H7 (cell line): ENCODE measurements around the gene CDH15. TPM values are rescaled to one million over a fixed set of nuclear protein-coding genes. Genes with fewer than 3 reads are reported as not detected.
"Not testable (repeated sequence)": the region's sequence is repeated elsewhere in the genome, so short reads cannot be mapped to it uniquely, and the experiment has no call there.

ENCODE experiments used
- DNase-seq: peaks from one replicate; pipeline ENCODE4 v3.0.0; 2012
- H3K27me3 ChIP-seq: 2 replicates; pipeline ENCODE4 v1.6.0; 2011; ENCODE audit warnings: mild to moderate bottlenecking, low read length; ENCODE audit not compliant: control insufficient read depth, insufficient read depth
- H3K36me3 ChIP-seq: replicated peaks from 2 replicates; pipeline ENCODE4 v1.5.1; 2011; ENCODE audit warnings: low read length; ENCODE audit not compliant: control insufficient read depth, insufficient read depth
- H3K4me3 ChIP-seq: 2 replicates; pipeline ENCODE4 v1.5.1; 2011; ENCODE audit warnings: low read depth, mild to moderate bottlenecking, control low read depth, low read length, moderate library complexity; ENCODE audit not compliant: insufficient read depth
- total RNA-seq: library from RNA; depleted of rRNA; stranded (reverse); fragments of >200 nt; shearing (Covaris generic); gene quantifications from 2 replicates; pipeline ENCODE4 v1.2.3, GENCODE V29; 2014

CDH15 gene
- total RNA-seq, 1 experiment from 2014 or later, result 0.10 TPM

DNA sequence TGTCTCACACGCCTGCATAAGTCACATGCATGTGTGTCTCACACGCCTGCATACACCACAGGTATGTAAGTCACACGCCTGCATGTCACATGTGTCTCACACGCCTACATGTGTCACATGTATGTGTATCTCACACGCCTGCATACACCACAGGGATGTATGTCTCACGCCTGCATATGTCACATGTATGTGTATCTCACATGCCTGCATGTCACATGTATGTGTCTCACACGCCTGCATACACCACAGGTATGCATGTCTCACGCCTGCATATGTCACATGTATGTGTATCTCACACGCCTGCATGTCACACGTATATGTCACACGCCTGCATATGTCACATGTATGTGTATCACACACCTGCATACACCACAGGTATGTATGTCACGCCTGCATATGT, 13.8 kb upstream of the CDH15 start:
- DNase-seq, result no peak
- H3K36me3 ChIP-seq, result no peaks in the 10 kb centered on the region
- H3K4me3 ChIP-seq, result no peak overlapping the region
- no peaks in the 10 kb centered on the region for H3K27me3 ChIP-seq

DNA sequence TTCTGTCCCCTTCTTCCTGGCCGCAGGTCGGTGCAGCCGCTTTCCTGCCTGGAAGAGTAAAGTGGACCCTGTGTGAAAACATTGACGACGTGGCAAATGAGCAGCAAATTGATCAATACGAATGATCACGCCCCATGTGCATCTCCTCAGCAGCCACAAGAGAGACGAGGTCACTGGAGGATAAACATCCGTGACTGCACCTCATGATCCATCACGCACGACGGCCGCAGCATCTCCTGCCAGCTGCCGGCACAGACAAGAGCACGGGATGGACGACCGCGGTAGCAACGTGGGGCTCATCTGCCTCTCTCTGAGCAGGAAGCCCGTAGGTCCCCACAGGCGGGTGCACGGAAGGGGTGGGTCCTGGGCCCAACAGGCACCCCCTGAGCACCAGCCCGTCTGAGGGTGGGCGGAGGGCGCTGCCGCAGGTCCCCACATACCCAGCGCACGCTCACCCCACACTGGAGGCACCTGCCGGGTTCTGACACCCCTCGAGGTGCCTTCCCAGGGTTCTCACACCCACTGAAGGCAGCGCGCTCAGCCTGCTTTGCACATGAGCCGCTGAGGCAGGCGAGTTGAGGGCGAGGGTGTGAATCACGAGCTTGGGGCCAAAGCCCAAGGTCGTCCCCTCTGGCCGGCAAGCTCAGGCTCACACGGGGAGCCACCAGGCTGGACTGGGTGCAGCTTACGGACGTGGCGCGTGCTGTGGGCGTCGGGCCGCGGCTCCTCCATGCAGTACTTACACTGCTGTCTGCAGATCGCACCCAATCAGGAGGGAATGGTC, 12.3 kb upstream of the CDH15 start:
- H3K36me3 ChIP-seq, result no peaks in the 10 kb centered on the region
- no peak overlapping the region for H3K4me3 ChIP-seq
- no peaks in the 10 kb centered on the region for H3K27me3 ChIP-seq
- DNase-seq, result no peak

DNA sequence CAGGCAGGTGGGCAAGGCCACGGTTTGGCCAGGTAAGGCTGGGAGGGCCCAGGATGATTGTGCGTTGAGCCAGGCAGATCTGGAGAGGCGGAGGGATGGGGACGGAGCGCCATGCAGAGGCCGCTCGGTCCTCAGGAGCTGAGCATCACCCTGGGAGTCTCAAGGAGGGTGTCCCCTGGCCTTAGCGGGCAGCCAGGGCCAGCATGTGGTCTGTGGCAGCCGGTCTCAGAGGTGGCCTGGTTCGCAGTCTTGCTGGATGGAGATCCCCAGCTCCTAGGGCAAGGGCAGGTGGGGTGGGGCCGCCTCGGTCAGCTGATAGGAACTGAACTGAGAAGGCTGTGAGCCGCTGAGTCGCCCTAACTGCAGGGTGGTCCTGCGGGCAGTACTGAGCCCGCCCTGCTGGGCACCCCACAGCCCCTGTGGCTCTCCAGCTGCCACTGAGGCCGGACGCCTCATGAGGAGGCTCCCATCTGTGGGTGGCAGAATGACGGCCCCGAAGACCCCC, 11.6 kb upstream of the CDH15 start:
- no peaks in the 10 kb centered on the region for H3K36me3 ChIP-seq
- no peaks in the 10 kb centered on the region for H3K27me3 ChIP-seq
- no peak for DNase-seq
- no peak overlapping the region for H3K4me3 ChIP-seq

DNA sequence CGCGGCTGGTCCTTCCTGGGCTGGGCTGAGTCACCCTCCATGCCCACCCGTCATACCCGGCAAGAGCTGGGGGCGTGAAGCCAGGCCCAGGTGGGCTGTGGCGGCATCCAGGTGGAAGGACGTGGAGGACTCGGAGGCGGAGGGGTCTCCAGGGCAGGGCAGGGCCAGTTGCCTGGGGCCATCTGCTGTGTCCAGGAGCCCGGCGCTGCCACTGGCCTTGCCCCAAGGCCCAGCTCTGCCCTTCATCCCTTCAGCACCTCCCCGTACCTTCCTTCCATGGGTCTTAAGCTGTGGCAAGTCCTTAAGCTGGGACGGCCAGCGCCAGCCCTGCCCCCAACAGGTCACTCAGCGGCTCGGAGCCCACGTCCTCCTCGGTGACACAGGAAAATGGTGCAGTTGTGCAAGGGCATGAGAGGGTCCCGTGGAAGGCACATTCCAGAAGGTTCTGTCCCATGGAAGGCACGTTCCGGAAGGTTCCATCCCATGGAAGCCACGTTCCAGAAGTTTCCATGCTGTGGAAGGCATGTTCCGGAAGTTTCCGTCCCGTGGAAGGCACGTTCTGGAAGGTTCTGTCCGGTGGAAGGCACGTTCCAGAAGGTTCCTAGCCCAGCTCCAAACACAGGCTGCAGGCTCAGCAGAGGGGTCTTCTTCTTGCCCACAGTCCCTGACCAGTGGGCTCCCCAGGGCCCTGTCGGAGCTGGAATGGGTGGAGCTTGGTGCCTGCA, 10.4 kb upstream of the CDH15 start:
- Histone ChIP-seq H3K4me3 (no peak overlapping the region), H3K36me3 (no peaks in the 10 kb centered on the region), H3K27me3 (no peaks in the 10 kb centered on the region)
- no peak for DNase-seq

DNA sequence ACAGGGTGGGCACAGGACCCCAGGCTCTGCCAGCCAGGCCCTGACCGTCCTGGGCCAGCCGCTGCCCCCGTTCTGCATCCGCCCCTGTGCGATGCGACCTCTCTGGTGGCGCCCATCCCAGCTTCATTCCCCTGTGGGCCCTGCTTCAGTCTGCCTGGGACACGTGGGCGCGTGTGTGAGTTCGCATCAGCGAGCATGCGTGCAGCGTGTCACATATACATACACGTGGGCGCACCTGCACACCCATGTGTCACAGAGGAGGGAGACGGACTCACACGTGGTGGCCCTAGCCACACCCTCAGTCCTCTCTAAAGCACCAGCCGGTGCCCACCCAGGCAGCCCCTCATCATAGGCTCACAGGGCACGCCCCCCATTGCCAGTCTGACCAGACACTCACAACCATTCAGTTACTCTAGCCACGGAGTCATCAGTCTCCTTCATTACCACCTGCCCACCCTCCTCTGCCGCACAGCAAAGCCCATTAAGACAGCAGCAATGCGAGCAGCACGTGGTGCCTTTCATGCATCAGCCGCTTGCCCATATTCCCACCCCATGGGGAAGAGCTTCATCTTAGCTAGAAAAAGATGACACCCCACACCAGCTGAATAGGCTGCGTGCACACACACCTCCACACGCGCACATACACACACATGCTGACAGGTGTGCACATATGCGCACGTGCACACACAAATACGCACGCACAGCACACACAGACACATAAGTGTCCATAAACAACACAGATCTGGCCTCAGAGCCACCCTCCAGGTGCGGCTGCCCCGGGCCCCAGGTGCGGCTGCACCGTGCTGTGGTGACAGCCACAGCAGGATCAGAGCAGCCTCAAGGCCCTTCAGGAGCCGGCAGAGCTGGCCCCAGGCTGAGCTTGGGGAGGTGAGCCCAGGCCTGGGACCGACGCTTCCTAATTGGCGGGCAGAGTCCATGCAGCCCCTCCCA, 9.5 kb upstream of the CDH15 start:
- no peak for DNase-seq
- Histone ChIP-seq H3K27me3 (no peaks in the 10 kb centered on the region), H3K4me3 (no peak overlapping the region), H3K36me3 (no peaks in the 10 kb centered on the region)

DNA sequence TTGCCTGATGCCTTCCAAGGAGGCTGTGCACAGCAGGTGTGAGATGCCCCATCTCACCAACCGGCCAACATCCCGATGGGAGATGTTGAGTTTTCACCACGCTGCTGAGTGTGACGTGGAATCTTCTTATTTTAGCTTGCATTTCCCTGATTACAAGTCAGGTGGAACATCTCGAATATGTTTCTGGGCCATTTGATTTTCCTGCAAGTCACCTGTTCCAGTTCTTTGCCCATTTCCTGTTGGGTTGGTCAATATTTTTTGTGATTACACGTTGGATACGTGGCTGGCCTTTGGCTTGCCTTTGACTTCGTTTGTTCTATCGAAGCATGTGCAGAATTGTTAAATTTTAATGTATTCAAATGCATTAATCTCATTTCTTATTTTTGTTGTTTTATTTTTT, 8.3 kb upstream of the CDH15 start:
- Histone ChIP-seq H3K27me3 (no peaks in the 10 kb centered on the region), H3K4me3 (no peak overlapping the region), H3K36me3 (no peaks in the 10 kb centered on the region)
- DNase-seq, result no peak

DNA sequence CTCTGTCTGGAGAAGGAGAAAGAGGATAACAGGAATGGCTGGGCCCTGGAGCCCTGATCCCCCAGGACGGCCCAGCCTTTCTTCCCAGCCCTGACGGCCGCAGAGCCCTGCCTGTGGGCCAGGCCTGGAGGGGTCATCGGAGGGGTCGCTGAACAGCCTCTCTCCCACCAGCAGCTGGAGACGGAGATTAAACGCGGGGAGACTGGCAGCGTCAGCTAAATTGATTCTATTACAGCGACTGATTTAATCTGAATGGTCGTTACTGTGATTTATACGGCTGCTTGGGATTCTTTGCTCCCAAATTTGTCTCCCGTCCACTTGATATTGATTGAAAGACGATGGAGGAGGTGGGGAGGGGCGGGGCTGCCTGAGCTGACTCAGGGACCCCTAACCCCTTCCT, 7.1 kb upstream of the CDH15 start:
- no peaks in the 10 kb centered on the region for H3K36me3 ChIP-seq
- DNase-seq, result no peak
- no peaks in the 10 kb centered on the region; the same call in 1 of the 2 replicates for H3K27me3 ChIP-seq
- H3K4me3 ChIP-seq, result no peak overlapping the region

DNA sequence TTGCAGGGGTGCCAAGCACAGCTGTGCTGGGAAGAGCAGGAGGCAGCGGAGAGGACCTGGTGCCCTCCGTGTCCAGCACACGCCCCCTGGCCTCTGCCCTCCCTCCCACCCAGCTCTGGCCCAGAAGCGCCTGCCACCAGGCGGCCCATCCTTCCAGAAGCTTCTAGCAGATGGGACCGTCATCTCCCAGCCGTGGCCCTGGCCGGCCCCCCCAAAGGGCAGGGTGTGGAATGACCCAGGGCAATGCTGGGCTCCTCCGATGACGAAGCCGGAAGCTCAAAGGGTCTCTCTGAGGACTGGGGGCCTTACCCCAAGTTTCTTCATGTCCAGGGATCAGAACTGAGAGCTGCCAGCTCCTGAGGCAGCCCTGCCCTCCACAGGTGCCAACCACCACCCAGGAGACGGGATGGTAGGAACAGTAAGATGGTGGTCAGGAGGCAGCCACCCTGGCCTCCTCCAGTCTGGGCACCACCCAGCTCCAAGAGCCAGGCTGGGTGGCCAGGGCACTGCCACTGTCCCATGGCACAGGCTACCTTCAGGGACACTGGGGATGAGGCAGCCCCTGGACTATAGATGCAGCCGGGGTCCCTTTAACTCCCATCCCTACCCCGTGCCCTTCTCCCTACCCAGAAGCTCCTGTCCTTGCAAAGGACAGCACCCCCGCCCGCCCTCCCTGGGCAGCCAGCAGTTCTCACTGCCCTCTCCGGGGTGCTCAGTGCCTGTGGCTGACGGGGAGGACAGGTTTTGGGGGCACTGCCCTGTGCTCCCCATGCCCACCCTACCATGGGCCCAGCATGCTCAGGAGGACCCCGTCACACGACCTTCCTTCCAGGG, 6.5 kb upstream of the CDH15 start:
- peaks cover 2% of the 10 kb centered on the region; the same call in 1 of the 2 replicates for H3K27me3 ChIP-seq
- no peaks in the 10 kb centered on the region for H3K36me3 ChIP-seq
- H3K4me3 ChIP-seq, result no peak overlapping the region
- DNase-seq, result no peak

DNA sequence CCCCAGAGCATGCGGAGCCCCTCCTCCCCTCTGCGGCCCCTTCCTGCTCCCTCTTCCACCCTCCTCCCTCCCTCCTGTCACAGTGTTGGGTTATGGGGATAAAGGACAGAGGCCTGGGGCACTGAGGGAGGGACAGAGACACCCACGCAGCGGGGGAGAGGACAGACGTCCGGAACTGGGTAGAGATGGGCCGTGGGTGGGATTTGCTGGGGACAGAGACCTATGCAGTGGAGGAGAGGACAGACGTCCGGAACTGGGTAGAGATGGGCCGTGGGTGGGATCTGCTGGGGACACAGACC, 5.9 kb upstream of the CDH15 start:
- not testable (repeated sequence) for H3K4me3 ChIP-seq, H3K36me3 ChIP-seq, DNase-seq, H3K27me3 ChIP-seq

DNA sequence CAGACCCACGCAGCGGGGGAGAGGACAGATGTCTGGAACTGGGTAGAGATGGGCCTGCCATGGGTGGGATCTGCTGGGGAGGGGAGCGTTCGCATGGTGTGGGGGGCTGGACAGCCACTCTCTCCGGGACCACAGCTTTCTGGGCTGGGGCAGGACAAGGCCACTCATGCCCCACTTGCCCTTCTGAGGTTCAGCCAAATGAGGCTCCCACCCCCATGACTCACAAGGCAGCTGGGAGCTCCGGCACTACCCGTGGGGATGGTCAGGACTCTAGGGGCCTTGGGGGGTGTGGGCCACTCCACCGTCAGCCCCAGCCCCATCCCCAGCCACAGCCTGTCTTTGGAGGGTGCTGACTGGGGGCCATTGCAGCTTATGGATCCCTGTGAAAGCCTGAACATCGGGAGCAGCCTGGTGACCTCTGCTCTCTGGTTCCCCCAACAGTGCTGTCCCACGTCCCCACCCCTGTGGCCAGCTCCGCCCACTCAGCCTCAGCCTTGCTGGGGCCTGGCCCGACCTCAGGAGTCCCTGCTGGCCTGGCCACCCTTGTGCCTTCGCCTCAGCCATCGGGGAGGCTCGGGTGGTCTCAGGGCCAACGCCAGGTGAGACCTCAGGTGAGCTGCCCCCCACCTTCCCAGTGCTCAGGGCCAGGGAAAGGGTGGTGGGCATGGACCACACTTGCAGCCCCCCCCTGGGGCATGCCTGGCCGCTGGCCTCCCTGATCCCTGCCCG, 4.7 kb upstream of the CDH15 start:
- Histone ChIP-seq H3K4me3 (no peak overlapping the region), H3K36me3 (no peaks in the 10 kb centered on the region), H3K27me3 (peaks cover 11% of the 10 kb centered on the region; the same call in 1 of the 2 replicates)
- no peak for DNase-seq

DNA sequence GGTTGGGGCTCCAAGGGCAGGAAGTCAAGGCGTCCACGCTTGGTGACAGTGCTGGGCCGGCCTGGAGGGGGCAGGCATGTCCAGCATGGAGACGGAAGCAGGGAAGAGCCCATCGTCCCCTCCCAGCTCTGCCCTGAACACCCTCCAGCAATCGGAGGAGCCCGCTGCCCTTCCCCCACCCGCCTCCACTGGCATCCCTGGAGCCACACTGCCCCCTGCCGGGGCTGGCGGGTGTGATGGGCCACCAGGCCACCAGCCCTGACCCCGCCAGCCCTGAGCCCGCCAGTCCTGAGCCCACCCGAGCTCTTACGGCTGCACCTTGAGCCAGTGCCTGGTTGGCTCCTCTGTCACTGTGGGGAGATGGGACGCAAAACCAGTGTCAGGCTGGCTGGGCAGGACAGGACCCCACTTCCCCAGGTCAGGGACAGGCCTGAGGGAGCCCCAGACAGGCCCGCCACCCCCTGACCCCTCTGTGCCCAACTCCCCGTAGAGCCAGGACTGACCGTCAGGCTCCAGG, 4.1 kb upstream of the CDH15 start:
- Histone ChIP-seq H3K36me3 (no peaks in the 10 kb centered on the region), H3K4me3 (no peak overlapping the region), H3K27me3 (peaks cover 14% of the 10 kb centered on the region)
- DNase-seq, result peak; percentile 99

DNA sequence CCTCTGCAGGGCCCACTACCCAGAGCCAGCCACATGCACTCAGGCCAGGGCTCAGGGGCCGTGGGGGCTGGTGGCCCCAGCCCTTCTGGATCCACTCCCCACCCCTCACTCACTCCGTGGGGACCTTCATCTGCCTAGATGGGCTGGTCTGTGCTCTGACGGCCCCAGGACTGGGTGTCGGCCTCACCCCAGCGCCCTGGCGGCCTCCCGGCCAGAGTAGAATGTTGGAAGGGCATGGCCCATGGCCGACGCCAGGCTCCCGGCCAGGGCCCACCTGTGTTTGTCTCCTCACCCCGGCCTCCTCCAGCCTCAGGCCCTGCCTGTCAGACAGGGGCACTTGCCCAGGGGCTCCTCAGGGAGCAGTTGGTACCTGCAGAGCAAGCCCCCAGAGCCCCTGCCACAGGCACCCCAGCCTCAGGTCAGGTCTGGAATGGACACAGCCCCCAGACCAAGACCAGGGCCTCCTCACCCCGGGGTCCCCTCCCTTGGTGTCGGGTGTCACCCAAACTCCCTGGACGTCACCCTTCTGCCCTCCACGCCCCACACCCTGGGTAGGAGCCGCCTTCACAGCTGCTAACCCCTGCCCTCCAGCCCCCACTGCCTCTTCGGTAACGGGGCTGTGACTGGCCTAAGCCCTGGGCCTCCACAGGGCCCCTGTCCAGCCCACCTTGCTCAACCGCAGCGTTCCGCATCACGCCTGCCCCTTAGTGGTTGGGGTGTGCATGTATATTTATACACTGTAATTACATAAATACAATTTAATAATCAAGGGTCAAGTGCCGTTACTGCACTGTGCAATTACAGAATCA, 3.0 kb upstream of the CDH15 start:
- no peak for DNase-seq
- no peaks in the 10 kb centered on the region for H3K36me3 ChIP-seq
- H3K4me3 ChIP-seq, result no peak overlapping the region
- peaks cover 14% of the 10 kb centered on the region for H3K27me3 ChIP-seq
